ENCODE measurements around the gene SYT14. TPM values are rescaled to one million over a fixed set of nuclear protein-coding genes. Genes with fewer than 3 reads are reported as not detected.

Gene SYT14
- total RNA-seq, 1 donor from 2014 or later, result 0.49 TPM

- Histone ChIP-seq H3K36me3 (no peaks in the 10 kb centered on the region), H3K4me1 (no peaks in the 10 kb centered on the region)
- intact Hi-C loops (cut with DNase I), result no loop called here
These were observed 7.4 kb downstream of the SYT14 start for GRCh38 chr1:209945377-209945776.

GRCh38 chr1:209948155-209948554, 10.1 kb downstream of the SYT14 start:
- Histone ChIP-seq H3K4me3 (no peak overlapping the region), H3K27ac (no peak overlapping the region), H3K27me3 (no peaks in the 10 kb centered on the region), H3K36me3 (no peaks in the 10 kb centered on the region), H3K9me3 (no peaks in the 10 kb centered on the region), H3K4me1 (no peaks in the 10 kb centered on the region)
- TF ChIP-seq POLR2AphosphoS5 (IDR thresholded peaks at IDR 0.05; ENCODE audit: insufficient read depth in 1 of 2, low read depth in 1 of 2) (no peak), CTCF (IDR thresholded peaks at IDR 0.05) (no peak), POLR2A (IDR thresholded peaks at IDR 0.05) (no peak)
- intact Hi-C loops (cut with DNase I), result no loop called here
- no peak for DNase-seq (ENCODE audit: extremely low spot score in 2 of 2)

More at GRCh38 chr1:209945377-209945776, 7.4 kb downstream of the SYT14 start:
- no peak for DNase-seq (ENCODE audit: extremely low spot score in 2 of 2)
- TF ChIP-seq POLR2A (IDR thresholded peaks at IDR 0.05) (no peak), CTCF (IDR thresholded peaks at IDR 0.05) (no peak)
- H3K27me3 ChIP-seq, result no peaks in the 10 kb centered on the region
- H3K4me3 ChIP-seq, result no peak overlapping the region
- H3K27ac ChIP-seq, result no peak overlapping the region
- no peaks in the 10 kb centered on the region for H3K9me3 ChIP-seq

- Histone ChIP-seq H3K4me1 (no peaks in the 10 kb centered on the region), H3K36me3 (no peaks in the 10 kb centered on the region), H3K27me3 (no peaks in the 10 kb centered on the region), H3K27ac (no peak overlapping the region), H3K4me3 (no peak overlapping the region), H3K9me3 (no peaks in the 10 kb centered on the region)
- intact Hi-C loops (cut with DNase I), result no loop called here
- no peak for TF ChIP-seq POLR2AphosphoS5 (IDR thresholded peaks at IDR 0.05; ENCODE audit: insufficient read depth in 1 of 2, low read depth in 1 of 2)
- no peak for TF ChIP-seq POLR2A (IDR thresholded peaks at IDR 0.05)
- TF ChIP-seq CTCF (IDR thresholded peaks at IDR 0.05), result no peak
- no peak for DNase-seq (ENCODE audit: extremely low spot score in 2 of 2)
These were observed 18.1 kb downstream of the SYT14 start for GRCh38 chr1:209956116-209956515.

GRCh38 chr1:209959623-209960022, 21.6 kb downstream of the SYT14 start:
- Histone ChIP-seq H3K36me3 (no peaks in the 10 kb centered on the region), H3K27me3 (no peaks in the 10 kb centered on the region), H3K27ac (no peak overlapping the region), H3K4me1 (no peaks in the 10 kb centered on the region), H3K4me3 (no peak overlapping the region), H3K9me3 (no peaks in the 10 kb centered on the region)
- no peak for DNase-seq (ENCODE audit: extremely low spot score in 2 of 2)
- TF ChIP-seq POLR2AphosphoS5 (IDR thresholded peaks at IDR 0.05; ENCODE audit: insufficient read depth in 1 of 2, low read depth in 1 of 2), result no peak
- TF ChIP-seq CTCF (IDR thresholded peaks at IDR 0.05), result no peak
- no peak for TF ChIP-seq POLR2A (IDR thresholded peaks at IDR 0.05)
- intact Hi-C loops (cut with DNase I), result no loop called here

- Histone ChIP-seq H3K9me3 (no peaks in the 10 kb centered on the region), H3K4me3 (no peak overlapping the region), H3K36me3 (no peaks in the 10 kb centered on the region), H3K27ac (no peak overlapping the region), H3K4me1 (no peaks in the 10 kb centered on the region), H3K27me3 (no peaks in the 10 kb centered on the region)
- intact Hi-C loops (cut with DNase I), result no loop called here
- no peak for DNase-seq (ENCODE audit: extremely low spot score in 2 of 2)
- TF ChIP-seq POLR2A (IDR thresholded peaks at IDR 0.05) (no peak), POLR2AphosphoS5 (IDR thresholded peaks at IDR 0.05; ENCODE audit: insufficient read depth in 1 of 2, low read depth in 1 of 2) (no peak), CTCF (IDR thresholded peaks at IDR 0.05) (no peak)
These were observed 22.9 kb downstream of the SYT14 start for GRCh38 chr1:209960926-209961325.

Measured in vagina (tissue), 2 donors.